ENCODE data around the gene NUDT6. TPM values are rescaled to one million over a fixed set of nuclear protein-coding genes. Genes with fewer than 3 reads are reported as not detected.
A peak's percentile ranks its signal among the peaks of the same experiment; 100 is the strongest.

Gene NUDT6
- total RNA-seq, 1 experiment from 2014 or later: 4.0 TPM

DNA sequence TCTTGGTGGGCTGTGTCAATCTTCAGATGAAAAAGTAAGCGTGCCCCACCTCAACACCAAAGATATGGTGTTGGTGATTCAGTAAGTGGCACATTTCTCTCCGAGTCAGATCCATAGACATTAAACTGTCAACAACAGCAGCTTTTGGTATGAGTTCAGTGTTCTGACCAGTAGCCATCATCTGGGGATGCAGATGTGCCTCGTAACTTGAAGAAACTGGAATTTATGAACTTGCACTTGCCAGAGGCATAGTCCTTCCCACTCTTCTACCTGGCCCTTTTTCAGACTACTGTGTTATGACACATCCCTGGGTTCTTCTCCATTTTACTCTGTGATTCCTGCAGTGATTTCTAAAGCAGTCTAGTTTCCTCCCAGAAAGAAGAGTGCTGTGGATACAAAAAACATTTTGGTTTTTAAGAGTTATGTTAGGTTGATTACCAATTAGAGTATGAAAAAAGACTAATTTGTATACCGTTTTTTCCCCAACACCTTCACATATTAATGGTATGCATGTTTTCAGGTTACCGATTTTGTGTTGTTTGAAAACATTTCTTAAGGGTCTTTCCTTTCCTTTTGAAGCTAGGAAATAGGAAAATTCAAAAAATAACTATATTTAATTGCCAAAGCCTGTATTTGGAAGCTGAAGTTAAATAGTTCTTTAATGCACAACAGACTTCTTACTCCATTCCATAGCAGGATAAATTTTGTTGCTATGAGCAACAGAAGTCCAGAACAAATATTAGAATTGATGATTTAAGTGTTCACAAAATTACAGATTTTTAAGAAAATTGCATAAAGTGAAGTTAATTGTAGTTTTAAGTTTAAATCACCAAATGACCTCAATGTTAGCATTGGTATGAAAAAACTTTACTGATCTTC is 39.3 kb downstream of the NUDT6 start:
- Mint-ChIP-seq H3K36me3 (ENCODE audit: insufficient read depth in 1 of 3, low read depth in 3 of 3) (peaks cover 60 to 84% (median 81%) of the 10 kb centered on the region in 3 experiments), H3K27ac (peak overlapping the region in 1 of 3 experiments; percentile 7; a peak in 3 of 7 replicates), H3K4me3 (no peak overlapping the region), H3K9me3 (peaks cover 19 to 29% of the 10 kb centered on the region in 2 experiments), H3K27me3 (ENCODE audit: low read depth) (no peaks in the 10 kb centered on the region), H3K4me1 (peaks cover 2 to 8% of the 10 kb centered on the region in 2 experiments; a peak in 1 of 4 replicates)
- H4K8ac ChIP-seq (replicated peaks; ENCODE audit: insufficient read length, low read depth, low read length): no peak overlapping the region
- H3K79me1 ChIP-seq (ENCODE audit: insufficient read depth, low read depth, low read length, poor library complexity, severe bottlenecking): peaks cover 3% of the 10 kb centered on the region
- H2BK5ac ChIP-seq (ENCODE audit: insufficient read length, low read length): no peak overlapping the region
- H3K14ac ChIP-seq (ENCODE audit: insufficient read depth, low read length): no peak overlapping the region
- H2BK12ac ChIP-seq (ENCODE audit: insufficient read length, low read depth, low read length): no peak overlapping the region
- H4K20me1 ChIP-seq (ENCODE audit: control insufficient read depth, insufficient read depth, insufficient read length): no peaks in the 10 kb centered on the region
- no peaks in the 10 kb centered on the region for H3K27me3 ChIP-seq (ENCODE audit: insufficient read depth, low read length)
- no peaks in the 10 kb centered on the region for H3K23me2 ChIP-seq (ENCODE audit: insufficient read length, low read depth, low read length, poor library complexity, severe bottlenecking)
- no peak overlapping the region for H2AFZ ChIP-seq (ENCODE audit: low read length)
- no peak overlapping the region for H4K5ac ChIP-seq (ENCODE audit: insufficient read length, low read depth, low read length)
- H2AK5ac ChIP-seq (ENCODE audit: insufficient read length, low read length): no peak overlapping the region
- no peaks in the 10 kb centered on the region for H3K4me1 ChIP-seq (ENCODE audit: insufficient read depth, low read length)
- no peaks in the 10 kb centered on the region for H3K9me3 ChIP-seq (ENCODE audit: control insufficient read depth, low read depth, low read length)
- H2BK20ac ChIP-seq (ENCODE audit: low read depth, low read length, poor library complexity, severe bottlenecking): no peak overlapping the region
- H3K79me2 ChIP-seq (ENCODE audit: insufficient read depth, low read length): no peaks in the 10 kb centered on the region; the same call in 1 of the 2 replicates
- no peak overlapping the region for H2BK15ac ChIP-seq (ENCODE audit: low read depth, low read length)
- H3T11ph ChIP-seq (ENCODE audit: low read length): no peak overlapping the region
- no peak overlapping the region for H3K27ac ChIP-seq (ENCODE audit: insufficient read length, low read depth, low read length)
- no peak overlapping the region for H3K23ac ChIP-seq (ENCODE audit: insufficient read length, low read depth, low read length)
- no peak overlapping the region for H3K18ac ChIP-seq (ENCODE audit: insufficient read length, low read depth, low read length)
- TF ChIP-seq CTCF (conservative IDR thresholded peaks at IDR 0.05): no peak
- H3K4ac ChIP-seq (ENCODE audit: low read depth, low read length): no peak overlapping the region
- no peak overlapping the region for H3K9ac ChIP-seq (ENCODE audit: extremely low read depth, insufficient read length, low read length)
- no peak overlapping the region for H2BK120ac ChIP-seq (ENCODE audit: low read depth, low read length, poor library complexity, severe bottlenecking)
- WGBS (ENCODE audit: extremely low coverage, insufficient read length, low lambda C conversion rate): no CpG with 5 or more reads among the region's 5 CpGs
- no peak overlapping the region for H4K91ac ChIP-seq (ENCODE audit: insufficient read length, low read depth, low read length)
- DNase-seq: no peak
- H3K4me2 ChIP-seq (ENCODE audit: insufficient read depth, insufficient read length, low read length): no peak overlapping the region
- H3K56ac ChIP-seq (ENCODE audit: insufficient read length, low read depth, low read length): no peak overlapping the region
